HG02970 (cell line): ENCODE data around the gene SAYSD1.

ENCODE experiments used
- ATAC-seq: cut with Tn5 transposase; IDR thresholded peaks from one replicate; pipeline ENCODE4 v1.9.1; 2021; ENCODE audit warnings: mild to moderate bottlenecking, moderate library complexity, moderate number of reproducible peaks; ENCODE audit not compliant: unreplicated experiment, low FRiP score

SAYSD1 gene

GRCh38 chr6:39059496-39060310, 55.3 kb downstream of the SAYSD1 start:
- no peak for ATAC-seq

DNA sequence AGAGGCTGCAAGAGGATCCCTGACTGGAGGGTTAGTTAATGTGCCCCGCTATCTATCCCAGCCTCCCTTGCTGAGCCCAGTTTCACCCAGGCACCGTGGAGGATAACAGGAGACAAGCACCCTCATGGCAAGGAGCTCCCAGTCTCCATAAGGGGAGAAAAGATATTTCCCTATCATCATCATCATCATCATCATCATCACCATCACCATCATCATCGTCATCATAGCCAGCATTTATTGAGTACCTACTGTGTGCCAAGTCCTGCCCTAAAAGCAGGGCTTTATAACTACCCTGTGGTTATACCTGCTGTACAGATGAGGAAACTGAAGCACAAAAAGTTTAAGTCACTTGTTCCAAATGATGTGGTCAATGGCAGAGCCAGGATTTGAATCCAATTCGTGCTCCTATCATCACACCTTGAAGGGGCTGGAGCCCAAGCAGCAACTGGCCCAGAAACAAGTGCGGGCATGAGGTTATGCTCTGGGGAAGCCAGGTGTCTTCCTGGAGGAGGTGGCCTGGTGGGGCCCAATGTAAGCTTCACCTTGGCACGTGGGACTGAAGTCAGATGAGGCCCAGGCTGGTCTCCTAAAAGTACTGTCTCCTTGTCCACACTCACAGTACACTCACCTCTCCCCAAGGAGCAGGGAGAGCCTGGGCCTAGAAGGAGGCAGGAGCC, 56.4 kb downstream of the SAYSD1 start:
- ATAC-seq, result no peak

DNA sequence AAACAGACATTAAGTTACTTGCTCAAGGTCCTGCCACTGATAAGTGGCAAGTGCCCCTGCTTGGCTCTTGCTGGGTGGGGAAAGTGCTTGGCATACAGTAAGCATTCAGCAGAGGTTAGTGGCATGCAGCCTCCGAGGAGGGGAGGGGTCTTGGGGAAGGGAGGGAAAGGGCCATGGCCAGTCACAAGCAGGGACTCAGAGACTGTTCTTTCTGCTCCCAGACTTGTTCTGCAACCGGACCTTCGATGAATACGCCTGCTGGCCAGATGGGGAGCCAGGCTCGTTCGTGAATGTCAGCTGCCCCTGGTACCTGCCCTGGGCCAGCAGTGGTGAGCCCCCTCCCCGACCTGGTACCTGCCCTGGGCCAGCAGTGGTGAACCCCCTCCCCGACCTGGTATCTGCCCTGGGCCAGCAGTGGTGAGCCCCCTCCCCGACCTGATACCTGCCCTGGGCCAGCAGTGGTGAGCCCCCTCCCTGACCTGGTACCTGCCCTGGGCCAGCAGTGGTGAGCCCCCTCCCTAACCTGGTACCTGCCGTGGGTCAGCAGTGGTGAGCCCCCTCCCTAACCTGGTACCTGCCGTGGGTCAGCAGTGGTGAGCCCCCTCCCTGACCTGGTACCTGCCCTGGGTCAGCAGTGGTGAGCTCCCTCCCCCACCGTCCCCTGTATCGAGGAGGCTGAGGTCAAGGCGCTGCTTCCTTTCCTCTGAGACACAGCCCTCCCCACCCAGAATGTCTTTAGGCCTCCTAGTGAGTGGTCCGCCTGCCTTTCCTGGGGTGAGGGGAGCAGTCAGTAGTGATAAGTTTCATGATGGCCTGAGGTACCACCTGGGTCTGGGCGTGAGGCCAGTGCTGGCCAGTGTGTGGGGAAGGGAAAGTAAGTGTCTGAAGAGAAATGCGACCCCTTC, 57.5 kb downstream of the SAYSD1 start:
- no peak for ATAC-seq

DNA sequence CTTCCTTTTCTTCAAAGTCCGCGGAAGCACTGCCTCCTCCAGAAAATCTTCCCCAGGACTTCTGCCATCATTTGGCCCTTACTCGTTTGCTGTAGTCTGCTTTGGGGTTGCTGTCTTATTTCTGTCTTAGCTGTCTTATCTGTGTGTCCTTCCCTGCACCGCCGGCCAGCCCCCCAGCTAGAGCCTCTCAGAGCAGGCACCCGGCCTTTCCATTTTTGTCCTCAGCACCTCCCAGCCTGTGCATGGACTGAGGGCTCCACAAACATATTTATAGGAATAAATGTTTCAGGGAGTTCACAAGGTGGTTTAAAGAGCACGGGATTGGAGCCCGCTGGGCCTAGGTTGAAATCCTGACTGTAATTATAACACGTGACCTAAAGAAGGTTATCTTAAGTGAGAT, 58.3 kb downstream of the SAYSD1 start:
- ATAC-seq, result no peak

- no peak for ATAC-seq
Observed at GRCh38 chr6:39056191-39056590, 58.8 kb downstream of the SAYSD1 start.

GRCh38 chr6:39055661-39056060, 59.3 kb downstream of the SAYSD1 start:
- no peak for ATAC-seq

DNA sequence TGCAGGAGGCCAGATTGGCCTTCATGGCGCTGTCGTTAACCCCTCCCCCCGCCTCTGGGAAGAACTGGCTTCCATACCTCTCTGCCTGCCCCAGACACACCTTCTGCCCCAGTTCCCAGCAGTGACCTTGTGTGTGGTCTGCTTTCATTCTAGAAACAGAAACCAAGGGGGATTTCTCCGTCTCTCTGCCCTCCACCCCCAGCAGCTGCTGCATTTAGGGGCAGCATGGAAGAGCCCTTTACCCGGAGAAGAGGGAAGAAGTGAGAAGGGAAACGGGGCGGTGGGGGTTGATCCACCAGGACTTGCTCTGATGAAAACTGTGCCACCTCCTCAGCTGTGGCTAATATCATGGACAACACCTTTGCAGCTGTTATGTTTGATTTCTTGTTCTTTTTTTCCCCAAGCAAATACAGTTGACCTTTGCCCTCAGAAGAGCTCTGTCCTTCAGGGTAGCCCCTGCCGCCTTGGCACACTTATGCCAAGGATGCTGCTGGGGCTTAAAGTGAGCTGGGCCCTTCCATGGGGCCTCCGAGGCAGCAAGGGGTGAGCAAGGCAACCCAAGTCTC, 60.3 kb downstream of the SAYSD1 start:
- no peak for ATAC-seq
